ENCODE measurements around the gene PIGL.
"Not testable (repeated sequence)": the region's sequence is repeated elsewhere in the genome, so short reads cannot be mapped to it uniquely, and the experiment has no call there.

PIGL gene

GRCh38 chr17:16306211-16306610 lies 89.2 kb downstream of the PIGL start:
- H3K27me3 ChIP-seq (ENCODE audit: insufficient read depth, poor library complexity, severe bottlenecking): no peaks in the 10 kb centered on the region
- no peak overlapping the region for H3K4me3 ChIP-seq (replicated peaks; ENCODE audit: insufficient read depth, low read length)
- DNase-seq (ENCODE audit: low read depth in 1 of 2, low spot score in 1 of 2): no peak
- no peak overlapping the region for H3K27ac ChIP-seq (replicated peaks)
- TF ChIP-seq POLR2AphosphoS5 (IDR thresholded peaks at IDR 0.05; ENCODE audit: low read depth): no peak
- TF ChIP-seq SPI1 (IDR thresholded peaks at IDR 0.05; ENCODE audit: borderline replicate concordance, low read depth): no peak
- TF ChIP-seq CTCF (IDR thresholded peaks at IDR 0.05; ENCODE audit: insufficient read depth, low read length): no peak

GRCh38 chr17:16312061-16312460 lies 95.1 kb downstream of the PIGL start:
- not testable (repeated sequence) for DNase-seq (ENCODE audit: low read depth in 1 of 2, low spot score in 1 of 2); H3K27ac ChIP-seq (replicated peaks); H3K27me3 ChIP-seq (ENCODE audit: insufficient read depth, poor library complexity, severe bottlenecking); H3K4me3 ChIP-seq (replicated peaks; ENCODE audit: insufficient read depth, low read length)

GRCh38 chr17:16313139-16314090 lies 96.4 kb downstream of the PIGL start:
- TF ChIP-seq CTCF (IDR thresholded peaks at IDR 0.05; ENCODE audit: insufficient read depth, low read length) (no peak), SPI1 (IDR thresholded peaks at IDR 0.05; ENCODE audit: borderline replicate concordance, low read depth) (no peak), REST (IDR thresholded peaks at IDR 0.05; ENCODE audit: insufficient replicate concordance, low read depth) (no peak)
- no peak overlapping the region for H3K27ac ChIP-seq (replicated peaks)
- DNase-seq (ENCODE audit: low read depth in 1 of 2, low spot score in 1 of 2): no peak
- H3K4me3 ChIP-seq (replicated peaks; ENCODE audit: insufficient read depth, low read length): no peak overlapping the region
- H3K27me3 ChIP-seq (ENCODE audit: insufficient read depth, poor library complexity, severe bottlenecking): no peaks in the 10 kb centered on the region

GRCh38 chr17:16314189-16314588 lies 97.2 kb downstream of the PIGL start:
- no peak for DNase-seq (ENCODE audit: low read depth in 1 of 2, low spot score in 1 of 2)
- H3K4me3 ChIP-seq (replicated peaks; ENCODE audit: insufficient read depth, low read length): no peak overlapping the region
- TF ChIP-seq REST (IDR thresholded peaks at IDR 0.05; ENCODE audit: insufficient replicate concordance, low read depth): no peak
- TF ChIP-seq CTCF (IDR thresholded peaks at IDR 0.05; ENCODE audit: insufficient read depth, low read length): no peak
- TF ChIP-seq POLR2AphosphoS5 (IDR thresholded peaks at IDR 0.05; ENCODE audit: low read depth): no peak
- no peaks in the 10 kb centered on the region for H3K27me3 ChIP-seq (ENCODE audit: insufficient read depth, poor library complexity, severe bottlenecking)
- no peak overlapping the region for H3K27ac ChIP-seq (replicated peaks)

All from HL-60 (cell line).